OCI-LY3 (cell line): ENCODE data around the gene GUCY1A1.

Experiments
- H2AFZ ChIP-seq: fragments of 200-600, 300-600 bp; shearing (Covaris generic); 2 replicates; pipeline ENCODE4 v1.6.0; 2014; ENCODE audit warnings: antibody characterized with exemption, low read depth, low read length
- H3K27ac ChIP-seq: fragments of 200-600, 300-600 bp; sonication (generic); 2 replicates; pipeline ENCODE4 v1.5.1; 2014; ENCODE audit warnings: mild to moderate bottlenecking, low read length, moderate library complexity, mixed read lengths
- H3K27me3 ChIP-seq: fragments of 200-600, 300-600 bp; sonication (generic); 2 replicates; pipeline ENCODE4 v1.6.1; 2014; ENCODE audit warnings: low read depth, low read length, mixed read lengths
- H3K36me3 ChIP-seq: fragments of 200-600, 300-600 bp; sonication (generic); replicated peaks from 2 replicates; pipeline ENCODE3; 2014; ENCODE audit warnings: low read depth, low read length, mixed read lengths
- H3K4me1 ChIP-seq: fragments of 300-600, 200-600 bp; sonication (generic); 2 replicates; pipeline ENCODE4 v1.6.1; 2014; ENCODE audit warnings: low read length, mixed read lengths
- H3K4me2 ChIP-seq: fragments of 200-600, 300-600 bp; sonication (generic); 2 replicates; pipeline ENCODE4 v1.6.1; 2014; ENCODE audit warnings: low read length, mixed read lengths
- H3K4me3 ChIP-seq: fragments of 300-600, 200-600 bp; sonication (generic); 2 replicates; pipeline ENCODE4 v1.5.1; 2014; ENCODE audit warnings: antibody characterized with exemption, mild to moderate bottlenecking, low read length, moderate library complexity
- H3K79me2 ChIP-seq: fragments of 300-600, 200-600 bp; shearing (Covaris generic); 2 replicates; pipeline ENCODE4 v1.6.1; 2014; ENCODE audit warnings: mild to moderate bottlenecking, low read length, mixed read lengths
- H3K9ac ChIP-seq: fragments of 300-600, 200-600 bp; shearing (Covaris generic); 2 replicates; pipeline ENCODE4 v1.6.0; 2014; ENCODE audit warnings: mild to moderate bottlenecking, low read length, moderate library complexity
- H3K9me3 ChIP-seq: fragments of 200-600, 300-600 bp; shearing (Covaris generic); 2 replicates; pipeline ENCODE4 v1.6.1; 2014; ENCODE audit warnings: low read length, mixed read lengths; ENCODE audit not compliant: insufficient read depth
- H4K20me1 ChIP-seq: fragments of 200-600, 300-600 bp; sonication (generic); 2 replicates; pipeline ENCODE4 v1.6.1; 2016; ENCODE audit warnings: low read length, mixed read lengths; ENCODE audit not compliant: insufficient read depth
- EZH2phosphoT487 ChIP-seq: fragments of 200-600 bp; shearing (Covaris generic); IDR thresholded peaks from 2 replicates; pipeline ENCODE4 v1.6.1; 2018; ENCODE audit warnings: antibody characterized with exemption, mixed run types, low read depth
- TF ChIP-seq, protein P1 (sequence below): fragments of 200-600, 300-600 bp; sonication (generic); IDR thresholded peaks from 2 replicates; pipeline ENCODE4 v1.5.1; 2014; ENCODE audit warnings: antibody characterized with exemption, low read length, low read depth

Gene GUCY1A1

DNA sequence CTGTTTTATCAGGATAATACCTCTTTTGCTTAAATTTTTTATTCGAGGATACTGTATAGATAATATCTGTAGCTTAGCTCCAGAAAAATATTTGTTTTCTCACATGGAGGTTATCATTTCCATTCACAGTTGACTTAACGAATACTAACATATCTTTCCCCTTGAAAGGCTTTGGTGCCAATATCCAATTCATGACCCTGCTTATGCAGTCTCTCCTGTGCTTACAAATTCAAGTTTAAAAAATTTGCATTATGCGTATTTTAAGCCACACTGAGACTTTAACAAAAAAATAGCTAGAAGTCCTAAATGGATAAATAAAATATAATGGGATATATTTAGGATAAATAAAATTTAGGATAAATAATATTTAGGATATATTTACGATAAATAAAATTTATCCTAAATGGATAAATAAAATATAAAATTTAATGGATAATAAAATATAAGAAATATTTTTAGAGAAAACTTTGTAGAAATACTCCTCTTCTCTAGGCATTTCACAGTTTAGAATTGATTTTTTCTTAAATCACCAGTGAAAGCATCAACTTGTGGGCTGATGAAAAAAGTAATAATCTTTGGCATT is 114.7 kb downstream of the GUCY1A1 start:
- Histone ChIP-seq H3K79me2 (no peaks in the 10 kb centered on the region), H3K9ac (no peak overlapping the region), H3K9me3 (no peaks in the 10 kb centered on the region), H3K27ac (no peak overlapping the region), H3K4me1 (no peaks in the 10 kb centered on the region), H3K36me3 (no peaks in the 10 kb centered on the region), H3K27me3 (no peaks in the 10 kb centered on the region), H2AFZ (no peak overlapping the region), H3K4me2 (no peak overlapping the region), H3K4me3 (no peak overlapping the region), H4K20me1 (no peaks in the 10 kb centered on the region)
- TF ChIP-seq, protein P1, sequence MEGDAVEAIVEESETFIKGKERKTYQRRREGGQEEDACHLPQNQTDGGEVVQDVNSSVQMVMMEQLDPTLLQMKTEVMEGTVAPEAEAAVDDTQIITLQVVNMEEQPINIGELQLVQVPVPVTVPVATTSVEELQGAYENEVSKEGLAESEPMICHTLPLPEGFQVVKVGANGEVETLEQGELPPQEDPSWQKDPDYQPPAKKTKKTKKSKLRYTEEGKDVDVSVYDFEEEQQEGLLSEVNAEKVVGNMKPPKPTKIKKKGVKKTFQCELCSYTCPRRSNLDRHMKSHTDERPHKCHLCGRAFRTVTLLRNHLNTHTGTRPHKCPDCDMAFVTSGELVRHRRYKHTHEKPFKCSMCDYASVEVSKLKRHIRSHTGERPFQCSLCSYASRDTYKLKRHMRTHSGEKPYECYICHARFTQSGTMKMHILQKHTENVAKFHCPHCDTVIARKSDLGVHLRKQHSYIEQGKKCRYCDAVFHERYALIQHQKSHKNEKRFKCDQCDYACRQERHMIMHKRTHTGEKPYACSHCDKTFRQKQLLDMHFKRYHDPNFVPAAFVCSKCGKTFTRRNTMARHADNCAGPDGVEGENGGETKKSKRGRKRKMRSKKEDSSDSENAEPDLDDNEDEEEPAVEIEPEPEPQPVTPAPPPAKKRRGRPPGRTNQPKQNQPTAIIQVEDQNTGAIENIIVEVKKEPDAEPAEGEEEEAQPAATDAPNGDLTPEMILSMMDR = no peak
- TF ChIP-seq EZH2phosphoT487 = no peak
